WTC11 (cell line): ENCODE data around the gene CCNG2. TPM values are rescaled to one million over a fixed set of nuclear protein-coding genes. Genes with fewer than 3 reads are reported as not detected.

Source experiments
- ATAC-seq: fragments of 200-7000 bp; cut with Tn5 transposase; 2 replicates; pipeline ENCODE4 v1.10.0; 2021; ENCODE audit warnings: mild to moderate bottlenecking, moderate library complexity
- CTCF ChIA-PET: fragments of 300-600 bp; sonication (Branson Sonifier 250); formaldehyde crosslinking; loops from one replicate; lab custom pipeline; 2021; ENCODE audit warnings: antibody characterized with exemption; lab: Charles Lee
- POLR2A ChIA-PET: fragments of 350-600 bp; sonication (Branson Sonifier 250); formaldehyde crosslinking; loops from one replicate; lab custom pipeline; 2021; ENCODE audit warnings: antibody characterized with exemption; lab: Charles Lee
- DNase-seq: peaks from one replicate; pipeline ENCODE4 v3.0.0; 2021; ENCODE audit warnings: low spot score
- H3K27ac Mint-ChIP-seq: 2 replicates; pipeline ENCODE4 v1.8.0; 2021; ENCODE audit warnings: mixed read lengths
- H3K27me3 Mint-ChIP-seq: 2 replicates; pipeline ENCODE4 v1.8.0; 2021; ENCODE audit warnings: low read depth, mild to moderate bottlenecking, moderate library complexity, mixed read lengths
- H3K36me3 Mint-ChIP-seq: 2 replicates; pipeline ENCODE4 v1.8.0; 2021; ENCODE audit warnings: mixed read lengths
- H3K4me1 Mint-ChIP-seq: 2 replicates; pipeline ENCODE4 v1.8.0; 2022; ENCODE audit warnings: mixed read lengths
- H3K4me3 Mint-ChIP-seq: 2 replicates; pipeline ENCODE4 v1.8.0; 2021; ENCODE audit warnings: mild to moderate bottlenecking, moderate library complexity, mixed read lengths
- H3K9me3 Mint-ChIP-seq: 2 replicates; pipeline ENCODE4 v1.8.0; 2021; ENCODE audit warnings: mixed read lengths
- CREB1 ChIP-seq: sonication (generic); formaldehyde crosslinking; IDR thresholded peaks from 2 replicates; pipeline ENCODE4 v1.8.0; 2023; ENCODE audit warnings: mild to moderate bottlenecking, missing genetic modification reagents
- ELF4 ChIP-seq: sonication (generic); formaldehyde crosslinking; IDR thresholded peaks from 2 replicates; pipeline ENCODE4 v1.8.1; 2022; ENCODE audit warnings: low read depth, mild to moderate bottlenecking, moderate library complexity, missing genetic modification reagents
- ESRRA ChIP-seq: sonication (generic); formaldehyde crosslinking; IDR thresholded peaks from 2 replicates; pipeline ENCODE4 v1.8.1; 2022; ENCODE audit warnings: mild to moderate bottlenecking, missing genetic modification reagents, borderline replicate concordance
- NFATC4 ChIP-seq: fragments of 250-450 bp; sonication (Bioruptor Pico); IDR thresholded peaks from 2 replicates; pipeline ENCODE4 v1.9.0; 2021; ENCODE audit warnings: mild to moderate bottlenecking
- OVOL2 ChIP-seq: fragments of 250-450 bp; sonication (Bioruptor Pico); IDR thresholded peaks from 2 replicates; pipeline ENCODE4 v1.9.0; 2021; ENCODE audit warnings: mild to moderate bottlenecking, borderline replicate concordance
- RORB ChIP-seq: fragments of 250-450 bp; sonication (Bioruptor Pico); IDR thresholded peaks from 2 replicates; pipeline ENCODE4 v1.9.0; 2021; ENCODE audit warnings: mild to moderate bottlenecking
- SMAD3 ChIP-seq: sonication (generic); formaldehyde crosslinking; IDR thresholded peaks from 2 replicates; pipeline ENCODE4 v1.8.0; 2022; ENCODE audit warnings: missing genetic modification reagents, mild to moderate bottlenecking, borderline replicate concordance
- SMAD4 ChIP-seq: sonication (generic); formaldehyde crosslinking; IDR thresholded peaks from 2 replicates; pipeline ENCODE4 v1.8.0; 2022; ENCODE audit warnings: mild to moderate bottlenecking, missing genetic modification reagents
- ZNF263 ChIP-seq: sonication (generic); formaldehyde crosslinking; IDR thresholded peaks from 2 replicates; pipeline ENCODE4 v1.8.1; 2022; ENCODE audit warnings: low read depth, mild to moderate bottlenecking, moderate library complexity, missing genetic modification reagents
- total RNA-seq: library from RNA; stranded (reverse); gene quantifications from 3 replicates; pipeline ENCODE4 v1.2.3, GENCODE V29; 2021
- TF ChIP-seq, protein P1 (sequence below): sonication (generic); formaldehyde crosslinking; IDR thresholded peaks from 2 replicates; pipeline ENCODE4 v1.8.1; 2022; ENCODE audit warnings: low read depth, mild to moderate bottlenecking, moderate library complexity, missing genetic modification reagents, borderline replicate concordance
- TF ChIP-seq, protein P2 (sequence below): sonication (generic); formaldehyde crosslinking; IDR thresholded peaks from 2 replicates; pipeline ENCODE4 v1.8.0; 2022; ENCODE audit warnings: mild to moderate bottlenecking, missing genetic modification reagents
- TF ChIP-seq, protein P3 (sequence below): sonication (generic); formaldehyde crosslinking; IDR thresholded peaks from 2 replicates; pipeline ENCODE4 v1.8.1; 2023; ENCODE audit warnings: mild to moderate bottlenecking, missing genetic modification reagents, borderline replicate concordance
- TF ChIP-seq, protein P4 (sequence below): sonication (generic); formaldehyde crosslinking; IDR thresholded peaks from 2 replicates; pipeline ENCODE4 v1.8.1; 2023; ENCODE audit warnings: mild to moderate bottlenecking, missing genetic modification reagents
- TF ChIP-seq, protein P5 (sequence below): sonication (generic); formaldehyde crosslinking; IDR thresholded peaks from 2 replicates; pipeline ENCODE4 v1.8.0; 2023; ENCODE audit warnings: missing genetic modification reagents
- TF ChIP-seq, protein P6 (sequence below): sonication (generic); formaldehyde crosslinking; IDR thresholded peaks from 2 replicates; pipeline ENCODE4 v1.8.0; 2023; ENCODE audit warnings: mild to moderate bottlenecking, missing genetic modification reagents
- TF ChIP-seq, protein P7 (sequence below): sonication (generic); formaldehyde crosslinking; IDR thresholded peaks from 2 replicates; pipeline ENCODE4 v1.8.1; 2023; ENCODE audit warnings: mild to moderate bottlenecking, moderate library complexity, missing genetic modification reagents
- TF ChIP-seq, protein P8 (sequence below): sonication (generic); formaldehyde crosslinking; conservative IDR thresholded peaks from 2 replicates; pipeline ENCODE4 v1.8.1; 2022; ENCODE audit warnings: mild to moderate bottlenecking, missing genetic modification reagents

Gene CCNG2
- total RNA-seq, 1 experiment from 2014 or later, result 18.9 TPM

DNA sequence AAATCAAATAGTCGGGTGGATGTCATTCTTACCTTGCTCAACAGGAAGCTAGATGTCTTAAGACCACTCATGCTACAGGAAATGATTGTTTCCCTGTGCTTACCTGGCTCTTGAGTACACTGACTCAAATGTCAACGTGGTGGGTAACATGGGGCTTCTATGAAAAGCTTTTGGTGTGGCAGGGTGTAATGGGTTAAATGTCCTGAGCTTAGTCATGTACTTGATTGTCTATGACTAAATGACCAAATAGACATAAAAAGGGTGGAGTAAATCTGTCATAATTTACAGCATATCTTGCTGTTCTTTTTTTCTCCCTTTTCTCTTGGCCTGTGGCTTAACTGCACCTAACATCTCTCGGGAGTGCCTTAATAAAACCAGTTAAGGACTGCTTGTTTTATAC lies 44.9 kb downstream of the CCNG2 start:
- peaks cover 18% of the 10 kb centered on the region for H3K27me3 Mint-ChIP-seq
- H3K36me3 Mint-ChIP-seq, result no peaks in the 10 kb centered on the region
- POLR2A ChIA-PET, result no interaction called here
- ATAC-seq (no peak), DNase-seq (no peak)
- H3K4me1 Mint-ChIP-seq, result no peaks in the 10 kb centered on the region
- H3K27ac Mint-ChIP-seq, result no peak overlapping the region
- TF ChIP-seq, protein P1, sequence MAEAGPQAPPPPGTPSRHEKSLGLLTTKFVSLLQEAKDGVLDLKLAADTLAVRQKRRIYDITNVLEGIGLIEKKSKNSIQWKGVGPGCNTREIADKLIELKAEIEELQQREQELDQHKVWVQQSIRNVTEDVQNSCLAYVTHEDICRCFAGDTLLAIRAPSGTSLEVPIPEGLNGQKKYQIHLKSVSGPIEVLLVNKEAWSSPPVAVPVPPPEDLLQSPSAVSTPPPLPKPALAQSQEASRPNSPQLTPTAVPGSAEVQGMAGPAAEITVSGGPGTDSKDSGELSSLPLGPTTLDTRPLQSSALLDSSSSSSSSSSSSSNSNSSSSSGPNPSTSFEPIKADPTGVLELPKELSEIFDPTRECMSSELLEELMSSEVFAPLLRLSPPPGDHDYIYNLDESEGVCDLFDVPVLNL, result no peak
- TF ChIP-seq NFATC4 (no peak), OVOL2 (CRISPR knock-in tag) (no peak)
- TF ChIP-seq, protein P2, sequence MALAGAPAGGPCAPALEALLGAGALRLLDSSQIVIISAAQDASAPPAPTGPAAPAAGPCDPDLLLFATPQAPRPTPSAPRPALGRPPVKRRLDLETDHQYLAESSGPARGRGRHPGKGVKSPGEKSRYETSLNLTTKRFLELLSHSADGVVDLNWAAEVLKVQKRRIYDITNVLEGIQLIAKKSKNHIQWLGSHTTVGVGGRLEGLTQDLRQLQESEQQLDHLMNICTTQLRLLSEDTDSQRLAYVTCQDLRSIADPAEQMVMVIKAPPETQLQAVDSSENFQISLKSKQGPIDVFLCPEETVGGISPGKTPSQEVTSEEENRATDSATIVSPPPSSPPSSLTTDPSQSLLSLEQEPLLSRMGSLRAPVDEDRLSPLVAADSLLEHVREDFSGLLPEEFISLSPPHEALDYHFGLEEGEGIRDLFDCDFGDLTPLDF (CRISPR knock-in tag), result no peak
- CTCF ChIA-PET, result interaction anchor here (1.7 to 3.7 kb wide), 3 partner anchors 12 to 149 kb away, joined by 3 to 62 read pairs (median 56); no protein-coding TSS in a partner anchor
- no peaks in the 10 kb centered on the region for H3K9me3 Mint-ChIP-seq
- H3K4me3 Mint-ChIP-seq, result no peak overlapping the region

DNA sequence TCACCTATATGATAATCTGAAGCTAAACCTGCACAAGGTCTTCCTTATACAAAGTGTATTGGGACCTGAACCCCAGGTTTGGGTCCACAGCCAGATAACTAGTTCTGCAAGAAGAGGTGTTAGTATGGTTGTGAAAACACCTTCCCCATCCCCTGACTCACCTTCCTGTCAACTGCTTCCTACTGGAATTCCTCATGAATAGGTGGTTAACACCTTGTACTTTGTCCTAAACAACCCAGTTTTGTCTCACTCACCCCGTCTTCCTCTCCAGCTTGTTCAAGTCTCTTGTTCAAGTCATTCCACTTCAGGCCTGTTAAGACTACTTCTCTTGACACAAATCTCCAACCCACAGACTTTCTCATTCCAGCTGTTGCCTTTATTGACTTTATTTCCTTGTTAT lies 45.5 kb downstream of the CCNG2 start:
- POLR2A ChIA-PET, result interaction anchor here (1.1 kb wide), 1 partner anchor 156 kb away, joined by 5 read pairs; no protein-coding TSS in a partner anchor
- no peak overlapping the region for H3K4me3 Mint-ChIP-seq

More for the DNA sequence above, 45.5 kb downstream of the CCNG2 start:
- DNase-seq, result no peak
- TF ChIP-seq, protein P3, sequence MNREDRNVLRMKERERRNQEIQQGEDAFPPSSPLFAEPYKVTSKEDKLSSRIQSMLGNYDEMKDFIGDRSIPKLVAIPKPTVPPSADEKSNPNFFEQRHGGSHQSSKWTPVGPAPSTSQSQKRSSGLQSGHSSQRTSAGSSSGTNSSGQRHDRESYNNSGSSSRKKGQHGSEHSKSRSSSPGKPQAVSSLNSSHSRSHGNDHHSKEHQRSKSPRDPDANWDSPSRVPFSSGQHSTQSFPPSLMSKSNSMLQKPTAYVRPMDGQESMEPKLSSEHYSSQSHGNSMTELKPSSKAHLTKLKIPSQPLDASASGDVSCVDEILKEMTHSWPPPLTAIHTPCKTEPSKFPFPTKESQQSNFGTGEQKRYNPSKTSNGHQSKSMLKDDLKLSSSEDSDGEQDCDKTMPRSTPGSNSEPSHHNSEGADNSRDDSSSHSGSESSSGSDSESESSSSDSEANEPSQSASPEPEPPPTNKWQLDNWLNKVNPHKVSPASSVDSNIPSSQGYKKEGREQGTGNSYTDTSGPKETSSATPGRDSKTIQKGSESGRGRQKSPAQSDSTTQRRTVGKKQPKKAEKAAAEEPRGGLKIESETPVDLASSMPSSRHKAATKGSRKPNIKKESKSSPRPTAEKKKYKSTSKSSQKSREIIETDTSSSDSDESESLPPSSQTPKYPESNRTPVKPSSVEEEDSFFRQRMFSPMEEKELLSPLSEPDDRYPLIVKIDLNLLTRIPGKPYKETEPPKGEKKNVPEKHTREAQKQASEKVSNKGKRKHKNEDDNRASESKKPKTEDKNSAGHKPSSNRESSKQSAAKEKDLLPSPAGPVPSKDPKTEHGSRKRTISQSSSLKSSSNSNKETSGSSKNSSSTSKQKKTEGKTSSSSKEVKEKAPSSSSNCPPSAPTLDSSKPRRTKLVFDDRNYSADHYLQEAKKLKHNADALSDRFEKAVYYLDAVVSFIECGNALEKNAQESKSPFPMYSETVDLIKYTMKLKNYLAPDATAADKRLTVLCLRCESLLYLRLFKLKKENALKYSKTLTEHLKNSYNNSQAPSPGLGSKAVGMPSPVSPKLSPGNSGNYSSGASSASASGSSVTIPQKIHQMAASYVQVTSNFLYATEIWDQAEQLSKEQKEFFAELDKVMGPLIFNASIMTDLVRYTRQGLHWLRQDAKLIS (CRISPR knock-in tag), result no peak
- TF ChIP-seq ELF4 (CRISPR knock-in tag), result no peak
- TF ChIP-seq RORB, result no peak
- TF ChIP-seq, protein P4, sequence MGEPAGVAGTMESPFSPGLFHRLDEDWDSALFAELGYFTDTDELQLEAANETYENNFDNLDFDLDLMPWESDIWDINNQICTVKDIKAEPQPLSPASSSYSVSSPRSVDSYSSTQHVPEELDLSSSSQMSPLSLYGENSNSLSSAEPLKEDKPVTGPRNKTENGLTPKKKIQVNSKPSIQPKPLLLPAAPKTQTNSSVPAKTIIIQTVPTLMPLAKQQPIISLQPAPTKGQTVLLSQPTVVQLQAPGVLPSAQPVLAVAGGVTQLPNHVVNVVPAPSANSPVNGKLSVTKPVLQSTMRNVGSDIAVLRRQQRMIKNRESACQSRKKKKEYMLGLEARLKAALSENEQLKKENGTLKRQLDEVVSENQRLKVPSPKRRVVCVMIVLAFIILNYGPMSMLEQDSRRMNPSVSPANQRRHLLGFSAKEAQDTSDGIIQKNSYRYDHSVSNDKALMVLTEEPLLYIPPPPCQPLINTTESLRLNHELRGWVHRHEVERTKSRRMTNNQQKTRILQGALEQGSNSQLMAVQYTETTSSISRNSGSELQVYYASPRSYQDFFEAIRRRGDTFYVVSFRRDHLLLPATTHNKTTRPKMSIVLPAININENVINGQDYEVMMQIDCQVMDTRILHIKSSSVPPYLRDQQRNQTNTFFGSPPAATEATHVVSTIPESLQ (CRISPR knock-in tag), result no peak
- TF ChIP-seq ZNF263 (CRISPR knock-in tag), result no peak
- TF ChIP-seq, protein P5, sequence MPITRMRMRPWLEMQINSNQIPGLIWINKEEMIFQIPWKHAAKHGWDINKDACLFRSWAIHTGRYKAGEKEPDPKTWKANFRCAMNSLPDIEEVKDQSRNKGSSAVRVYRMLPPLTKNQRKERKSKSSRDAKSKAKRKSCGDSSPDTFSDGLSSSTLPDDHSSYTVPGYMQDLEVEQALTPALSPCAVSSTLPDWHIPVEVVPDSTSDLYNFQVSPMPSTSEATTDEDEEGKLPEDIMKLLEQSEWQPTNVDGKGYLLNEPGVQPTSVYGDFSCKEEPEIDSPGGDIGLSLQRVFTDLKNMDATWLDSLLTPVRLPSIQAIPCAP (CRISPR knock-in tag), result no peak
- TF ChIP-seq, protein P6, sequence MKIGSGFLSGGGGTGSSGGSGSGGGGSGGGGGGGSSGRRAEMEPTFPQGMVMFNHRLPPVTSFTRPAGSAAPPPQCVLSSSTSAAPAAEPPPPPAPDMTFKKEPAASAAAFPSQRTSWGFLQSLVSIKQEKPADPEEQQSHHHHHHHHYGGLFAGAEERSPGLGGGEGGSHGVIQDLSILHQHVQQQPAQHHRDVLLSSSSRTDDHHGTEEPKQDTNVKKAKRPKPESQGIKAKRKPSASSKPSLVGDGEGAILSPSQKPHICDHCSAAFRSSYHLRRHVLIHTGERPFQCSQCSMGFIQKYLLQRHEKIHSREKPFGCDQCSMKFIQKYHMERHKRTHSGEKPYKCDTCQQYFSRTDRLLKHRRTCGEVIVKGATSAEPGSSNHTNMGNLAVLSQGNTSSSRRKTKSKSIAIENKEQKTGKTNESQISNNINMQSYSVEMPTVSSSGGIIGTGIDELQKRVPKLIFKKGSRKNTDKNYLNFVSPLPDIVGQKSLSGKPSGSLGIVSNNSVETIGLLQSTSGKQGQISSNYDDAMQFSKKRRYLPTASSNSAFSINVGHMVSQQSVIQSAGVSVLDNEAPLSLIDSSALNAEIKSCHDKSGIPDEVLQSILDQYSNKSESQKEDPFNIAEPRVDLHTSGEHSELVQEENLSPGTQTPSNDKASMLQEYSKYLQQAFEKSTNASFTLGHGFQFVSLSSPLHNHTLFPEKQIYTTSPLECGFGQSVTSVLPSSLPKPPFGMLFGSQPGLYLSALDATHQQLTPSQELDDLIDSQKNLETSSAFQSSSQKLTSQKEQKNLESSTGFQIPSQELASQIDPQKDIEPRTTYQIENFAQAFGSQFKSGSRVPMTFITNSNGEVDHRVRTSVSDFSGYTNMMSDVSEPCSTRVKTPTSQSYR (CRISPR knock-in tag), result no peak
- TF ChIP-seq, protein P7, sequence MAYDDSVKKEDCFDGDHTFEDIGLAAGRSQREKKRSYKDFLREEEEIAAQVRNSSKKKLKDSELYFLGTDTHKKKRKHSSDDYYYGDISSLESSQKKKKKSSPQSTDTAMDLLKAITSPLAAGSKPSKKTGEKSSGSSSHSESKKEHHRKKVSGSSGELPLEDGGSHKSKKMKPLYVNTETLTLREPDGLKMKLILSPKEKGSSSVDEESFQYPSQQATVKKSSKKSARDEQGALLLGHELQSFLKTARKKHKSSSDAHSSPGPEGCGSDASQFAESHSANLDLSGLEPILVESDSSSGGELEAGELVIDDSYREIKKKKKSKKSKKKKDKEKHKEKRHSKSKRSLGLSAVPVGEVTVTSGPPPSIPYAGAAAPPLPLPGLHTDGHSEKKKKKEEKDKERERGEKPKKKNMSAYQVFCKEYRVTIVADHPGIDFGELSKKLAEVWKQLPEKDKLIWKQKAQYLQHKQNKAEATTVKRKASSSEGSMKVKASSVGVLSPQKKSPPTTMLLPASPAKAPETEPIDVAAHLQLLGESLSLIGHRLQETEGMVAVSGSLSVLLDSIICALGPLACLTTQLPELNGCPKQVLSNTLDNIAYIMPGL, result no peak
- TF ChIP-seq CREB1 (CRISPR knock-in tag), result no peak
- no peak for TF ChIP-seq SMAD3
- TF ChIP-seq, protein P8, sequence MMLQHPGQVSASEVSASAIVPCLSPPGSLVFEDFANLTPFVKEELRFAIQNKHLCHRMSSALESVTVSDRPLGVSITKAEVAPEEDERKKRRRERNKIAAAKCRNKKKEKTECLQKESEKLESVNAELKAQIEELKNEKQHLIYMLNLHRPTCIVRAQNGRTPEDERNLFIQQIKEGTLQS, result no peak
- no peak for TF ChIP-seq ESRRA (CRISPR knock-in tag)
- TF ChIP-seq SMAD4 (CRISPR knock-in tag), result no peak
- TF ChIP-seq, all 79 proteins: peak for 0
- H3K4me1 Mint-ChIP-seq, result no peaks in the 10 kb centered on the region
- no peak overlapping the region for H3K27ac Mint-ChIP-seq
- H3K9me3 Mint-ChIP-seq, result no peaks in the 10 kb centered on the region
- H3K36me3 Mint-ChIP-seq, result no peaks in the 10 kb centered on the region
- no peak for ATAC-seq
- CTCF ChIA-PET, result interaction anchor here (1.2 to 3.8 kb wide), 16 partner anchors 9 to 183 kb away, joined by 3 to 92 read pairs (median 10); no protein-coding TSS in a partner anchor
- peaks cover 15% of the 10 kb centered on the region for H3K27me3 Mint-ChIP-seq
